22Rv1 (cell line): Measurements from ENCODE around the gene RCCD1.

Experiments used
- ZFX ChIP-seq: fragments of 450-650 bp; IDR thresholded peaks from 2 replicates; pipeline ENCODE4 v1.6.1; 2017; ENCODE audit warnings: antibody characterized with exemption, borderline replicate concordance
- TF ChIP-seq, protein P1 (sequence below): fragments of 450-650 bp; IDR thresholded peaks from 2 replicates; pipeline ENCODE4 v1.5.1; 2017; ENCODE audit warnings: mild to moderate bottlenecking

DNA sequence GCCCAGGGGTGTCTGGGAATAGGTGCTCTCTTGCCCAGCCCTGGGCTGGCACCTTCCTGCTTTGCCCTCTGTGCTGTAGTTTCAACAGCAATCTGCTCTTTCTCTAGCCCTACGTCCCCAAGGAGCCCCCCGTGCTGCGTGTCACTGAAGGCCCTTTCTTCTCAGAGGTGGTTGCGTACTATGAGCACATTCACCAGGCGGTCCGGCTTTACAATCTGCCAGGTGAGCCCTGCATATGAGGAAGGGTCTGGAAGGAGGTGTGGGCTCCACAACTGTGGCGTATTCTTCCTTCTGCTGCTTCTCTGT lies 42.0 kb upstream of the RCCD1 start:
- TF ChIP-seq, protein P1, sequence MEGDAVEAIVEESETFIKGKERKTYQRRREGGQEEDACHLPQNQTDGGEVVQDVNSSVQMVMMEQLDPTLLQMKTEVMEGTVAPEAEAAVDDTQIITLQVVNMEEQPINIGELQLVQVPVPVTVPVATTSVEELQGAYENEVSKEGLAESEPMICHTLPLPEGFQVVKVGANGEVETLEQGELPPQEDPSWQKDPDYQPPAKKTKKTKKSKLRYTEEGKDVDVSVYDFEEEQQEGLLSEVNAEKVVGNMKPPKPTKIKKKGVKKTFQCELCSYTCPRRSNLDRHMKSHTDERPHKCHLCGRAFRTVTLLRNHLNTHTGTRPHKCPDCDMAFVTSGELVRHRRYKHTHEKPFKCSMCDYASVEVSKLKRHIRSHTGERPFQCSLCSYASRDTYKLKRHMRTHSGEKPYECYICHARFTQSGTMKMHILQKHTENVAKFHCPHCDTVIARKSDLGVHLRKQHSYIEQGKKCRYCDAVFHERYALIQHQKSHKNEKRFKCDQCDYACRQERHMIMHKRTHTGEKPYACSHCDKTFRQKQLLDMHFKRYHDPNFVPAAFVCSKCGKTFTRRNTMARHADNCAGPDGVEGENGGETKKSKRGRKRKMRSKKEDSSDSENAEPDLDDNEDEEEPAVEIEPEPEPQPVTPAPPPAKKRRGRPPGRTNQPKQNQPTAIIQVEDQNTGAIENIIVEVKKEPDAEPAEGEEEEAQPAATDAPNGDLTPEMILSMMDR = no peak
- no peak for TF ChIP-seq ZFX
